HepG2 (cell line): ENCODE measurements around the gene BACH2.

Source experiments
- EZH2 ChIP-seq: conservative IDR thresholded peaks from 2 replicates; pipeline ENCODE4 v1.6.1; 2012; ENCODE audit warnings: mild to moderate bottlenecking, low read depth, low read length, moderate library complexity
- FOXA1 ChIP-seq, 2 experiments: fragments of 450-650 bp in 1 of 2; sonication (generic) in 1 of 2; formaldehyde crosslinking in 1 of 2; IDR thresholded peaks; 2 replicates each; pipeline versions ENCODE4 v1.4.0 to v1.6.1; 2016 to 2020; ENCODE audit warnings: missing genetic modification reagents in 1 of 2
- POLR2A ChIP-seq, 2 experiments: IDR thresholded peaks; 2 replicates each; pipeline ENCODE4 v1.6.1; 2011; ENCODE audit warnings: low read depth in 2 of 2, low read length in 2 of 2, mild to moderate bottlenecking in 1 of 2, moderate library complexity in 1 of 2; ENCODE audit not compliant: insufficient read depth in 1 of 2
- RAD21 ChIP-seq: fragments of 450-650 bp; formaldehyde crosslinking; IDR thresholded peaks from 2 replicates; pipeline ENCODE4 v1.5.0; 2020; ENCODE audit warnings: mild to moderate bottlenecking
- SP1 ChIP-seq, 2 experiments: fragments of 450-650 bp in 1 of 2; sonication (generic) in 1 of 2; formaldehyde crosslinking in 1 of 2; IDR thresholded peaks; 2 replicates each; pipeline versions ENCODE4 v1.4.0 to v1.6.1; 2016 to 2020; ENCODE audit warnings: missing genetic modification reagents in 1 of 2
- ZFP62 ChIP-seq: sonication (generic); formaldehyde crosslinking; IDR thresholded peaks from 2 replicates; pipeline ENCODE4 v1.4.0; 2020; ENCODE audit warnings: missing genetic modification reagents
- ZNF3 ChIP-seq: IDR thresholded peaks from 2 replicates; pipeline ENCODE4 v1.7.0; 2017; ENCODE audit warnings: inconsistent platforms
- ZNF501 ChIP-seq: sonication (generic); formaldehyde crosslinking; IDR thresholded peaks from 2 replicates; pipeline ENCODE4 v1.5.1; 2020; ENCODE audit warnings: mild to moderate bottlenecking, moderate library complexity, missing genetic modification reagents

- TF ChIP-seq ZFP62 (CRISPR knock-in tag) (no peak), ZNF501 (CRISPR knock-in tag) (no peak), EZH2 (no peak), ZNF3 (CRISPR knock-in tag) (no peak), FOXA1 (IDR thresholded peaks at IDR 0.05) (no peak), FOXA1 (CRISPR knock-in tag; IDR thresholded peaks at IDR 0.05) (no peak), POLR2A (IDR thresholded peaks at IDR 0.05; ENCODE audit: insufficient read depth in 1 of 2, low read depth in 2 of 2, low read length in 2 of 2) (no peak), SP1 (IDR thresholded peaks at IDR 0.05) (no peak), SP1 (CRISPR knock-in tag; IDR thresholded peaks at IDR 0.05) (no peak), RAD21 (no peak)
These were observed 183.3 kb downstream of the BACH2 start for GRCh38 chr6:90113389-90113788.
